CD4-positive, alpha-beta T cell treated with Interleukin-6 at 100 ng/mL for 8 hours (primary cell): ENCODE results near the gene THNSL1.
"Not testable (repeated sequence)": the region's sequence is repeated elsewhere in the genome, so short reads cannot be mapped to it uniquely, and the experiment has no call there.

ENCODE experiments used
- DNase-seq: peaks from one replicate; pipeline ENCODE4 v3.0.0-alpha.2; 2020; ENCODE audit warnings: mixed read lengths, low spot score

THNSL1 gene, protein sequence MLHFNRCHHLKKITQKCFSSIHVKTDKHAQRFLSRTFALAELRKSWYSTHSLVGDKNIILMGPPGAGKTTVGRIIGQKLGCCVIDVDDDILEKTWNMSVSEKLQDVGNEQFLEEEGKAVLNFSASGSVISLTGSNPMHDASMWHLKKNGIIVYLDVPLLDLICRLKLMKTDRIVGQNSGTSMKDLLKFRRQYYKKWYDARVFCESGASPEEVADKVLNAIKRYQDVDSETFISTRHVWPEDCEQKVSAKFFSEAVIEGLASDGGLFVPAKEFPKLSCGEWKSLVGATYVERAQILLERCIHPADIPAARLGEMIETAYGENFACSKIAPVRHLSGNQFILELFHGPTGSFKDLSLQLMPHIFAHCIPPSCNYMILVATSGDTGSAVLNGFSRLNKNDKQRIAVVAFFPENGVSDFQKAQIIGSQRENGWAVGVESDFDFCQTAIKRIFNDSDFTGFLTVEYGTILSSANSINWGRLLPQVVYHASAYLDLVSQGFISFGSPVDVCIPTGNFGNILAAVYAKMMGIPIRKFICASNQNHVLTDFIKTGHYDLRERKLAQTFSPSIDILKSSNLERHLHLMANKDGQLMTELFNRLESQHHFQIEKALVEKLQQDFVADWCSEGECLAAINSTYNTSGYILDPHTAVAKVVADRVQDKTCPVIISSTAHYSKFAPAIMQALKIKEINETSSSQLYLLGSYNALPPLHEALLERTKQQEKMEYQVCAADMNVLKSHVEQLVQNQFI

GRCh38 chr10:25016376-25017153 is at the start of gene THNSL1:
Gene THNSL1, plus strand, starts transcription at chr10:25016612. Its CDS starts 6,612 bp downstream, at chr10:25023224.
- peak; percentile 98 for DNase-seq

- no peak for DNase-seq
These were observed 49.4 kb upstream of the THNSL1 start for GRCh38 chr10:24966962-24967481.

DNA sequence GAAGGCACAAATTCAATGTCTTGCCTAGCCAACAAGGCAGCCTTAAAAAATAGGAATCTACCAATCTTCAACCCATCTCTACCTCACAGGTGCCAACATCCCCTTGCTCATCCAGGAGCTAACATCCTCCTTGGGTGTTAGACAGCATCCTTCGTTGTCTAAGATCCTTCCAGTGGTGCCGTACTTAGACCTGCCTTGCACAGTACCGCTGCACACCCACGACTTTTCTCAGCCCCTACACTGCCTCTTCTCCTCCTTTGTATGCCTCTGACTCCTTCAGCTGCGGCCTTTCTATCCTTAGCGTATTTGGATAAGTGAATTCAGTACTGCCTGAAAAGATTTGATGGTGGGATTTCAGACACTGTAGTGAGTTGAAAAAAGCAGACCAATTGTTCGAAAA is 48.1 kb upstream of the THNSL1 start:
- no peak for DNase-seq

DNA sequence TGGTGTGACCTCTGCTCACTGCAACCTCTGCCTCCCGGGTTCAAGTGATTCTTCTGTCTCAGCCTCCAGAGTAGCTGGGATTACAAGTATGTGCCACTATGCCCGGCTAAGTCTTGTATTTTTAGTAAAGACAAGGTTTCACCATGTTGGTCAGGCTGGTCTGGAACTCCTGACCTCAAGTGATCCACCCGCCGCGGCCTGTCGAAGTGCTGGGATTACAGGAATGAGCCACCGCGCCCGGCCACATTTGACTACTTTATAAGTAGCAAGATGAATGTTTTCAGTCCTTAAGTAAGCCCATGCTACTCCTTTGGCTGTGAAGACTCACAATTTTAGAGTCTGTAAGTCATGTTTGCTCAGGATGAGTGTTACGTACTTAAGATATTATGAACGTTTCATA is 47.5 kb upstream of the THNSL1 start:
- DNase-seq = not testable (repeated sequence)

DNA sequence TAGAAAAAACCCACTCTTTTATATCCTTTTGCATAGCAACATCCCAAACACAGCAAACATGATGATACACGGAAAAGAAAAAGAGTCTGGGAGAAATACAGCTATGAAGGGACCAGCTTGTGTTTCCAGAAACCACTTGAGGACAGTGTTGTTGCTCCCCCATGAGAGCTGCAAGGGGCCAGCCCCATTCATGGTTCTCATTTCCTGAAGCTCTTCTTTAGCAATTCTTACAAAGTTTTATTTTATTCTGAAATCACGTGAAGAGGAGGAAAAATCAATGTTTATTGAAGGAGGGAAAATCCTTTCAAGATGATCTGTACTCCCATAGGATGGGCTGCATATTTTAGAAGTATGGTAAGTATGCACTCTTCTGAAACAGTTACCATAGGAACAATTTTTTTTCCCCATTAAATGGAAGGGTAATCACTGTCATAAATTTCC is 46.6 kb upstream of the THNSL1 start:
- no peak for DNase-seq

- no peak for DNase-seq
These were observed 45.0 kb upstream of the THNSL1 start for GRCh38 chr10:24971374-24971773.

DNA sequence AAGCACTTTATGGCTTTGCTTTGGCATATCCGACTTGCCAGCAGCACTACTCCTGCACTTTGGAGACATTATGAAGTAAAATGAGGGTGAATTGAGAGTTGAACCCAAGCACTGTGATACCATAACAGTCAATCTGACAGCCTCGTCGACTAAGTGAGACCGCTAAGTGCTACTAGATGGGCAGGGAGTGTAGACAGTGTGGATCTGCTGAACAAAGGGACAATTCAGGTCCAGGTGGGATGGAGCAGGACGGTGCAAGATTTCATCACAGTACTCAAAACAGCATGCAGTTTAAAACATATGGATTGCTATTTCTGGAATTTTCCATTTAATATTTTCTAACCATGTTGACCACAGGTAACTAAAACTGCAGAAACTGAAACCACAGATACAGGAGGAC is 43.2 kb upstream of the THNSL1 start:
- no peak for DNase-seq

- DNase-seq = no peak
These were observed 41.4 kb upstream of the THNSL1 start for GRCh38 chr10:24974976-24975375.

DNA sequence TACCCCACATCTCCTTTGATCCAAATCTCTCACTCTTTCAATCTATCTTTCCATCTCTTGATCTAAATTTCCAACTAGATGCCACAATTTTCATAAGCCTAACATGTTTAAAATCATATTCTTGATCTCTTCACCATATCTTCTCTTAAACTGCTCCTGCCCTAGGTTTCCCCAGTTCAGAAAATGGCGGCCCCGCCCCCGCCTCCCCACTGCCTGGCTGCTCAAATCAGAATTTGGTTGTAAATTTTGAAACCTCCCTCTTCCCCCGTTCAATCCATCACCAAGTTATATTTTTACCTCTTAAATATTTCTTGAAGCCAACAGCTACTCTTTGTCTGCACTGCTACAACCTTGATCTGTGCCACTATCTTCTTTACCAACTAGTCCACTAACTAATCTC is 36.7 kb upstream of the THNSL1 start:
- DNase-seq = no peak

- DNase-seq = no peak
These were observed 35.2 kb upstream of the THNSL1 start for GRCh38 chr10:24981161-24981710.

GRCh38 chr10:24982319-24983112 is 33.9 kb upstream of the THNSL1 start:
- DNase-seq = no peak

GRCh38 chr10:24983130-24983529 is 33.3 kb upstream of the THNSL1 start:
- no peak for DNase-seq

- no peak for DNase-seq
These were observed 32.5 kb upstream of the THNSL1 start for GRCh38 chr10:24983946-24984345.

DNA sequence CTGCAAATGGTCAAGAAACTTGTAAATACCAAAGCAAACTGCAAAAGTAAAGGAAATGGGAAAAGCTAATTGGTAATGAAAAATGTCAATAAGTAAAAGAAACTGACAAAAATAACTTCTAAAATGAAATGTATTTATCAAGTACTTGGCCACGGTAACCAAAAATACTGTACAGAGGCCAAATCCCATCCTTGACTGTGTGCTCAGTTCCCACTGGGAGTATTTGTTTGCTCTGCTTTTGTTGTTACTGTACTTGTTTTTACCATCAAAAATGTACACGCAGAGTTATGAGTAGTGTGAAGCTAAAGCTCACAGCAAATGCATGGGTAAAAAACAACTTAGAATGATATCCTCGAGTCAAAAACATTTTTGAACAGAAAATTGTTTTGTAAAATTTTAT is 31.5 kb upstream of the THNSL1 start:
- no peak for DNase-seq

DNA sequence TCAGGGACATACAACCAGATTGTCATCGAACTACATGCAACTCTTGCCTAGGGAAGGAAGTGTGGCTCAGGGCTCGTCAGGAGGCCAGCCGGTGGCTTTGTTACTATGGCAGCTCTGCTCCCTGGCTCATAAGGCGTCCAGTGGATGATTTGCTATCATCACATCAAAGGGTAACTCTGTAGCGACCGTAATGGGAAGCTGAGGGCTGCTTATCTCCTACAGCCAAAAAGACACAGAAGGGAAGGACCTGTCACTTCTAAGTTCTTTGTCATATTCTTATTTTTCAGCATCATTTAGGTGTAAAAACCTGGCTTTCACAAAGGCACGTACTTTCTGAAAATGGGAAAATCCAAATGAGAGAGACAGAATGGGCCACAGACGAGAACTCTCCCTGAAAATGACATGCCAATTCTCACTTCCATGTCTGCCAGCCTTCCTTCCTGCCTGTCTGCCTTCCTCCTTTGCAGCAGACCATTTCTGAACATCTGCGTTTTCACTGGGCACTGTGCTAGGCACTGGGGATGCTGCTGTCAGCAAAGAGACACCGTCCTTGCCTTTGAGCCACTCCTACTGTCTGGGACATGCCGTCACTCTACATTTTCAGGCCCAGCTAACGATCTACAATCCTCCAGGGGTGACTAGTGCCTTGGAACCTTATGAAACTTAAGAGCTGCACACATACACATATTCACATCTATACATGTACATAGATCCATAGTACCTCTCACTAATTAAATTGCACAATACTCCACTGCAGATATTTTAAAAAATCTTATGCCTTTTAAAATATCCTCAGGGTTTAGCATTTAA is 27.4 kb upstream of the THNSL1 start:
- DNase-seq = no peak

GRCh38 chr10:24989867-24990266 is 26.5 kb upstream of the THNSL1 start:
- DNase-seq = no peak

GRCh38 chr10:24991298-24991697 is 25.1 kb upstream of the THNSL1 start:
- DNase-seq = no peak

GRCh38 chr10:24992512-24993133 is 23.8 kb upstream of the THNSL1 start:
- DNase-seq = no peak

- DNase-seq = no peak
These were observed 23.0 kb upstream of the THNSL1 start for GRCh38 chr10:24993237-24993958.
